ENCODE measurements around the gene ACOXL.

DNA sequence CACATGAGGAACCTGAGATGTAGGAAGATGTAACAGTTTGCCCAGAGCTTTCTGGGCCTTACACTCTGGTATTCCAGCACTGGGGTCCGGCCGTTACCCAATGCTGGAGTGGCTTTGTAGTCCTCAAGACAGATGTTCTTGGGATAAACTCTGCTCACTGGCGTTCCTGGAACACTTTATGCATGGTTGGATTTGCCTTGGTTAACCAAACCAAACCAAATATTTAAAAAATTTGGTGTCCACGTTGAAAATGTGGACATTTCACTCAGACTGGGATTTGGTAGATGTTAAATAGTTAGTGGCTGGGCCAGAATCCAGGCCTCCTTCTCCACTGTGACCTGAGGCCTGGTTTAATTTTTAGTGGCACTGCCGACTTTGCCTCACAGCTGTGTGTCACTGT lies 81.5 kb downstream of the ACOXL start:
- TF ChIP-seq, protein P1, sequence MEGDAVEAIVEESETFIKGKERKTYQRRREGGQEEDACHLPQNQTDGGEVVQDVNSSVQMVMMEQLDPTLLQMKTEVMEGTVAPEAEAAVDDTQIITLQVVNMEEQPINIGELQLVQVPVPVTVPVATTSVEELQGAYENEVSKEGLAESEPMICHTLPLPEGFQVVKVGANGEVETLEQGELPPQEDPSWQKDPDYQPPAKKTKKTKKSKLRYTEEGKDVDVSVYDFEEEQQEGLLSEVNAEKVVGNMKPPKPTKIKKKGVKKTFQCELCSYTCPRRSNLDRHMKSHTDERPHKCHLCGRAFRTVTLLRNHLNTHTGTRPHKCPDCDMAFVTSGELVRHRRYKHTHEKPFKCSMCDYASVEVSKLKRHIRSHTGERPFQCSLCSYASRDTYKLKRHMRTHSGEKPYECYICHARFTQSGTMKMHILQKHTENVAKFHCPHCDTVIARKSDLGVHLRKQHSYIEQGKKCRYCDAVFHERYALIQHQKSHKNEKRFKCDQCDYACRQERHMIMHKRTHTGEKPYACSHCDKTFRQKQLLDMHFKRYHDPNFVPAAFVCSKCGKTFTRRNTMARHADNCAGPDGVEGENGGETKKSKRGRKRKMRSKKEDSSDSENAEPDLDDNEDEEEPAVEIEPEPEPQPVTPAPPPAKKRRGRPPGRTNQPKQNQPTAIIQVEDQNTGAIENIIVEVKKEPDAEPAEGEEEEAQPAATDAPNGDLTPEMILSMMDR (IDR thresholded peaks at IDR 0.05; ENCODE audit: insufficient read depth, low read depth, low read length): no peak
- no peak for TF ChIP-seq EZH2 (IDR thresholded peaks at IDR 0.05; ENCODE audit: insufficient read depth, low read length)

Measured in astrocyte (in vitro differentiated cells and primary cell).